Gastrocnemius medialis (tissue), 4 donors: ENCODE results near the gene TECPR2. TPM values are rescaled to one million over a fixed set of nuclear protein-coding genes. Genes with fewer than 3 reads are reported as not detected.
A peak's percentile ranks its signal among the peaks of the same experiment; 100 is the strongest.

Source experiments
- ATAC-seq, 2 donors: fragments of 150-250 bp; one replicate each; pipeline ENCODE4 v1.9.1; 2016
- DNase-seq, 2 donors: peaks; one replicate each; pipeline ENCODE4 v3.0.0-alpha.2; 2019
- H3K27ac ChIP-seq, 4 donors: fragments of 200-600 bp; sonication (generic); 1 replicate in 1 of 4; 2 replicates in 3 of 4; pipeline ENCODE4 v1.5.1; 2016 to 2018; ENCODE audit warnings: mild to moderate bottlenecking in 2 of 4, moderate library complexity in 1 of 4
- H3K27me3 ChIP-seq, 3 donors: fragments of 200-600 bp; sonication (generic) in 2 of 3; 1 replicate in 1 of 3; 2 replicates in 2 of 3; pipeline versions ENCODE4 v1.5.1 to v1.6.0; 2016 to 2019; ENCODE audit warnings: mild to moderate bottlenecking in 1 of 3, moderate library complexity in 1 of 3
- H3K36me3 ChIP-seq, 2 donors: fragments of 200-600 bp; sonication (generic) in 1 of 2; one replicate each; pipeline ENCODE4 v1.5.1; 2017 to 2018
- H3K4me1 ChIP-seq, 2 donors: fragments of 200-600 bp; sonication (generic) in 1 of 2; one replicate each; pipeline ENCODE4 v1.5.1; 2016 to 2017; ENCODE audit warnings: mild to moderate bottlenecking in 2 of 2
- H3K4me3 ChIP-seq, 4 donors: fragments of 200-600 bp; sonication (generic) in 3 of 4; 1 replicate in 1 of 4; 2 replicates in 3 of 4; pipeline ENCODE4 v1.5.1; 2016 to 2019; ENCODE audit warnings: mild to moderate bottlenecking in 2 of 4
- H3K9me3 ChIP-seq, 3 donors: fragments of 200-600 bp; sonication (generic) in 2 of 3; 1 replicate in 1 of 3; 2 replicates in 2 of 3; pipeline ENCODE4 v1.5.1; 2016 to 2019
- POLR2A ChIP-seq, 2 donors: fragments of 450-650 bp; IDR thresholded peaks; one replicate each; pipeline ENCODE4 v1.6.1; 2017; ENCODE audit warnings: antibody characterized with exemption in 2 of 2, mild to moderate bottlenecking in 2 of 2, moderate library complexity in 2 of 2
- in situ Hi-C, 4 donors: fragments of 200-750 bp; cut with MboI; loops; one replicate each; pipeline versions ENCODE4 v1.15.0 to v1.8.0; 2017; ENCODE audit warnings: low sequenced_read_pairs in 4 of 4
- intact Hi-C: fragments of 100-400 bp; cut with DNase I; formaldehyde crosslinking; loops from one replicate; pipeline ENCODE4 v1.15.1; 2023; ENCODE audit warnings: low total_unique reads
- total RNA-seq, 4 donors: library from RNA; depleted of rRNA; stranded (reverse); fragments of >200 nt; gene quantifications; one replicate each; pipeline versions ENCODE4 v1.1.0 to v1.2.3, GENCODE V29; 2016
- TF ChIP-seq, protein P1 (sequence below), 5 experiments: fragments of 450-650 bp in 3 of 5; fragments of 200-600 bp in 2 of 5; sonication (generic) in 2 of 5; IDR thresholded peaks in 4 of 5; conservative IDR thresholded peaks in 1 of 5; 1 replicate in 4 of 5; 2 replicates in 1 of 5; pipeline ENCODE4 v1.5.1; 2016 to 2019; ENCODE audit warnings: antibody characterized with exemption in 5 of 5, mild to moderate bottlenecking in 3 of 5, moderate library complexity in 3 of 5

Gene TECPR2, protein sequence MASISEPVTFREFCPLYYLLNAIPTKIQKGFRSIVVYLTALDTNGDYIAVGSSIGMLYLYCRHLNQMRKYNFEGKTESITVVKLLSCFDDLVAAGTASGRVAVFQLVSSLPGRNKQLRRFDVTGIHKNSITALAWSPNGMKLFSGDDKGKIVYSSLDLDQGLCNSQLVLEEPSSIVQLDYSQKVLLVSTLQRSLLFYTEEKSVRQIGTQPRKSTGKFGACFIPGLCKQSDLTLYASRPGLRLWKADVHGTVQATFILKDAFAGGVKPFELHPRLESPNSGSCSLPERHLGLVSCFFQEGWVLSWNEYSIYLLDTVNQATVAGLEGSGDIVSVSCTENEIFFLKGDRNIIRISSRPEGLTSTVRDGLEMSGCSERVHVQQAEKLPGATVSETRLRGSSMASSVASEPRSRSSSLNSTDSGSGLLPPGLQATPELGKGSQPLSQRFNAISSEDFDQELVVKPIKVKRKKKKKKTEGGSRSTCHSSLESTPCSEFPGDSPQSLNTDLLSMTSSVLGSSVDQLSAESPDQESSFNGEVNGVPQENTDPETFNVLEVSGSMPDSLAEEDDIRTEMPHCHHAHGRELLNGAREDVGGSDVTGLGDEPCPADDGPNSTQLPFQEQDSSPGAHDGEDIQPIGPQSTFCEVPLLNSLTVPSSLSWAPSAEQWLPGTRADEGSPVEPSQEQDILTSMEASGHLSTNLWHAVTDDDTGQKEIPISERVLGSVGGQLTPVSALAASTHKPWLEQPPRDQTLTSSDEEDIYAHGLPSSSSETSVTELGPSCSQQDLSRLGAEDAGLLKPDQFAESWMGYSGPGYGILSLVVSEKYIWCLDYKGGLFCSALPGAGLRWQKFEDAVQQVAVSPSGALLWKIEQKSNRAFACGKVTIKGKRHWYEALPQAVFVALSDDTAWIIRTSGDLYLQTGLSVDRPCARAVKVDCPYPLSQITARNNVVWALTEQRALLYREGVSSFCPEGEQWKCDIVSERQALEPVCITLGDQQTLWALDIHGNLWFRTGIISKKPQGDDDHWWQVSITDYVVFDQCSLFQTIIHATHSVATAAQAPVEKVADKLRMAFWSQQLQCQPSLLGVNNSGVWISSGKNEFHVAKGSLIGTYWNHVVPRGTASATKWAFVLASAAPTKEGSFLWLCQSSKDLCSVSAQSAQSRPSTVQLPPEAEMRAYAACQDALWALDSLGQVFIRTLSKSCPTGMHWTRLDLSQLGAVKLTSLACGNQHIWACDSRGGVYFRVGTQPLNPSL (N-terminal part only)
- total RNA-seq: 10 to 100 TPM; 10.0 to 45.0 (median 20.2) TPM

DNA sequence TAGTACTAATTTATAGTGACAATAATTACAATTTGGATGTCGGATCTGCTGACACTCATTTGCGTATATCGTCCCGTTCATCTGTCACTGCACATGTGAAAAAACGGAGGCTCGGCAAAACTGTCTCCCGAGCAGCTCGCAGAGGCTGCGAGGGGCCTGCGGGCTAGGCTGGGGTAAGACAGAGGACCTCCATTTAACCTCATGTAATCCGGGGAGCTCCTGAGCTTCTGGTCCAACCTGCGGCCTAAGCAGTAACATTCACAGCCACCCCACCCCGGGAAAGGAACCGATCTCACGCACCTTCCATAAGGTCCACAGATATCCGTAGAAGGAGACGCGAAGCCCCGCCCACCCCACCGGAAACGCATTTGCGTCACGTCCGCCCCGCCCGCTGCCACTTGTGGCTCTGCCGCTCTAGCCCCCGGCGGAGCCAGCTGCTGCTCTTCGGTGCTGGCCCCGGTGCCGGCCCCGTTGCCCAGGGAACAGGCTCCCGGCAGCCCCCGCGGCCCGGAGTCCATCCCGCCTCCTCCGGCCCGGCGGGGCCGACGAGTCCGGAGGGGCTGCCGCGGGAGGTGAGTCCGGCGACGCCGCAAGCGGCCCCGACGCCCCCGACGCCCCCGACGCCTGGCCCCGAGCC lies at the start of gene TECPR2, which contains the start of gene CINP:
Gene TECPR2 (plus strand): TSS at position 397 of the 637 bp plus-strand sequence. CDS start 13,781 bp downstream, outside the sequence.
Gene CINP (minus strand): TSS at position 346 of the 637 bp plus-strand sequence. CDS start 39 bp downstream, at position 307.
- in situ Hi-C loops: no loop called here

DNA sequence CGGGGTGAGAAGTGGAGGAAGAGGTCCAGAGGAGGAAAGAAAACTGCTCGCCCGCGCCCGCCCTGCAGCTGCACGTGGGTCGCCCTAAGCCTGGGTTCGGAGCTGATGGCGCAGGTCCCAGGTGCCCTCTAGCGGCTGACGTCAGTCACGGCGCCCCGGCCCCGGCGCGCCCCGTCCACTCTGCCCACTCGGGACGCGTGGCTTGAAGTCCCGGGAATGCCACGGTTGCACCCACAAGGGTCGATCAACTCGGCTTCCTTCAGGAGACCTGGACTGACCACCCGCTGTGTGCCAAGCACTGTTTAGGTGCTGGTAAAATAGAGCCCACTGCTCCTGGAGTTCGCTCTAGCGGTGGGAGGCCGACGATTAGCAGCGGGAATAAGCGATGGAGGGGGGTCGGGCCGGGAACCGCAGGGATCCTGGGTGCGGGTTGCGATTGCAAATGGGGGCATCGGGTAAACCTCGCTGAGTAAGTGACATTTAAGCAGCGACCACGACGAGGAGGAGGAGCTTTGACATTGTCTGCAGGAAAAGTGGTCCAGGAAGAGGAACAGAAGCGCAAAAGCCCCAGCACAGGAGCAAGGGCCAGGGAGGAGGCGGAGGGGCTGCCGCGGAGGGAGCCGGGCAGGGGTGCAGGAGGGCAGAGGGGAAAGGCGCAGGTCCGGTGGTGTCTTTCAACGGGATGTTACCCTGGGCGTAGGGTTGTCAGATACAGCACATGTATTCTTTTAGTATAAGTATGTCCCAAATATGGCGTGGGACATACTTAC lies 48.3 kb upstream of the TECPR2 start:
- no peaks in the 10 kb centered on the region for H3K9me3 ChIP-seq
- TF ChIP-seq POLR2A (IDR thresholded peaks at IDR 0.05): no peak
- TF ChIP-seq, protein P1, sequence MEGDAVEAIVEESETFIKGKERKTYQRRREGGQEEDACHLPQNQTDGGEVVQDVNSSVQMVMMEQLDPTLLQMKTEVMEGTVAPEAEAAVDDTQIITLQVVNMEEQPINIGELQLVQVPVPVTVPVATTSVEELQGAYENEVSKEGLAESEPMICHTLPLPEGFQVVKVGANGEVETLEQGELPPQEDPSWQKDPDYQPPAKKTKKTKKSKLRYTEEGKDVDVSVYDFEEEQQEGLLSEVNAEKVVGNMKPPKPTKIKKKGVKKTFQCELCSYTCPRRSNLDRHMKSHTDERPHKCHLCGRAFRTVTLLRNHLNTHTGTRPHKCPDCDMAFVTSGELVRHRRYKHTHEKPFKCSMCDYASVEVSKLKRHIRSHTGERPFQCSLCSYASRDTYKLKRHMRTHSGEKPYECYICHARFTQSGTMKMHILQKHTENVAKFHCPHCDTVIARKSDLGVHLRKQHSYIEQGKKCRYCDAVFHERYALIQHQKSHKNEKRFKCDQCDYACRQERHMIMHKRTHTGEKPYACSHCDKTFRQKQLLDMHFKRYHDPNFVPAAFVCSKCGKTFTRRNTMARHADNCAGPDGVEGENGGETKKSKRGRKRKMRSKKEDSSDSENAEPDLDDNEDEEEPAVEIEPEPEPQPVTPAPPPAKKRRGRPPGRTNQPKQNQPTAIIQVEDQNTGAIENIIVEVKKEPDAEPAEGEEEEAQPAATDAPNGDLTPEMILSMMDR (IDR thresholded peaks at IDR 0.05 in 4 of 5, conservative IDR thresholded peaks at IDR 0.05 in 1 of 5): peak; percentile 92 to 96 (median 95)
- peak overlapping the region; percentile 57 to 99 (median 97) for H3K27ac ChIP-seq
- peaks cover 39 to 40% of the 10 kb centered on the region in 2 donors for H3K4me1 ChIP-seq
- intact Hi-C loops: loop anchor here (1.0 to 5.0 kb wide), 8 partner anchors 79 to 1073 kb away; partner anchors contain the start of genes DYNC1H1, EIF5 and MARK3
- DNase-seq (peak; percentile 76 to 80), ATAC-seq (peak; percentile 34)
- no peaks in the 10 kb centered on the region for H3K27me3 ChIP-seq
- no peaks in the 10 kb centered on the region for H3K36me3 ChIP-seq
- H3K4me3 ChIP-seq: peak overlapping the region; percentile 51 to 62 (median 58)
- in situ Hi-C loops: loop anchor here in 3 of 4 donors (5.0 to 25.0 kb wide), 8 partner anchors 77 to 552 kb away; partner anchors contain the start of genes DYNC1H1 (in 2 of the 3), ANKRD9 (in 1 of the 3), PPP2R5C (in 1 of the 3) and WDR20 (in 1 of the 3)

More for the DNA sequence above, at the start of gene TECPR2, which contains the start of gene CINP:
- ATAC-seq: peak; percentile 91 to 93
- peak; percentile 97 to 98 for DNase-seq
- TF ChIP-seq, protein P1 (IDR thresholded peaks at IDR 0.05 in 4 of 5, conservative IDR thresholded peaks at IDR 0.05 in 1 of 5): no peak
- peak; percentile 90 to 94 for TF ChIP-seq POLR2A (IDR thresholded peaks at IDR 0.05)
- Histone ChIP-seq H3K4me1 (peaks cover 24 to 32% of the 10 kb centered on the region in 2 donors), H3K36me3 (peaks cover 0 to 30% of the 10 kb centered on the region in 2 donors), H3K27me3 (no peaks in the 10 kb centered on the region), H3K4me3 (peak within 1 kb of the TSS; percentile 70 to 97 (median 86)), H3K9me3 (no peaks in the 10 kb centered on the region), H3K27ac (peak within 1 kb of the TSS; percentile 88 to 99 (median 97))
- intact Hi-C loops: loop anchor here (2.0 to 5.0 kb wide), 4 partner anchors 44 to 230 kb away; partner anchors contain the start of genes RCOR1 and ZNF839

DNA sequence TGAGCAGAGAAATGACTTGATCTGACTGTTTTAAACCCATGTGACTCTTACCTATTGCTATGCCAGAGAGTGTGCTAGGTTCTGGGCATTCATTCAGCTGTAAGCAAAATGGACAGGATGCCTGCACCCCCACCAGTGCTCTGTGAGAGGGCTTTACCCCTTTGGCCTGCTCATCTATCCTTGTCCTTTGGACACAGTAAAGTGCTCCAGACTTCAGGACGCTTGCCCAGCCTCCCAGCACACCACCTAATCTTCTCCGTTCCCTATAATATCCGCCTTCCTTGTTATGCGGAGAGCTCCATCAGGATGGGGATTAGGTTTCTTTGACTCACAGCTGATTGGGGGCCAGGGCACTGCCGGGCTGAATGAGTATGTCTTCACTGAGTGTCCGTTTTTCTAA lies 47.6 kb upstream of the TECPR2 start:
- TF ChIP-seq POLR2A (IDR thresholded peaks at IDR 0.05): no peak
- TF ChIP-seq, protein P1 (IDR thresholded peaks at IDR 0.05 in 4 of 5, conservative IDR thresholded peaks at IDR 0.05 in 1 of 5): no peak
- no peaks in the 10 kb centered on the region for H3K9me3 ChIP-seq
- DNase-seq (peak in 1 of 2 donors; percentile 35), ATAC-seq (no peak)
- no peak overlapping the region for H3K4me3 ChIP-seq
- no peaks in the 10 kb centered on the region for H3K27me3 ChIP-seq
- in situ Hi-C loops (loop anchor here in 3 of 4 donors (10.0 to 25.0 kb wide), 7 partner anchors 80 to 553 kb away; partner anchors contain the start of genes DYNC1H1 (in 2 of the 3), ANKRD9 (in 1 of the 3), PPP2R5C (in 1 of the 3) and WDR20 (in 1 of the 3)), intact Hi-C loops (loop anchor here (2.0 to 5.0 kb wide), 7 partner anchors 92 to 1072 kb away; partner anchors contain the start of genes DYNC1H1, EIF5 and MARK3)
- H3K27ac ChIP-seq: peak overlapping the region; percentile 92 to 99 (median 97)
- H3K4me1 ChIP-seq: peaks cover 39 to 41% of the 10 kb centered on the region in 2 donors
- H3K36me3 ChIP-seq: no peaks in the 10 kb centered on the region
